ENCODE data around the gene MYB.

The MYB gene

DNA sequence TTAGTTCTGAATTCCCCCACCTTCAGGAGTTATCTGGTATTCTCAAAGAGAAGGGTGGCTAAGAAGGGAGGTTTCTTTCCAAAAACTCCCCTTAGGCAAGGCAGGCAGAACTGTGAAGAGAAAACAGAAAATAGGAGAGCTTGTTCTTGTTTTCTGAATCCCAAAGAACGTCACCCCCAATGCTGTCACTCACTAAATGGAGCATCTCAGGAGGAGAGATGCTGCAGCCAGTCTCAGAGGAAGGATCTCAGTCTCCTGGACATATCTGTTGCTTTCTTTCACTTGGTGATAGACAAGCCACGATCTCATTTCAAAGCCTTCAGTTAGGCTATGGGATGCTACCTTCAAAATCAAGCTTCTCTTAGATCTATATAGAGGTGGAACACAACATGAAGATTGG lies 16.1 kb upstream of the MYB start:
- no peak for DNase-seq

DNA sequence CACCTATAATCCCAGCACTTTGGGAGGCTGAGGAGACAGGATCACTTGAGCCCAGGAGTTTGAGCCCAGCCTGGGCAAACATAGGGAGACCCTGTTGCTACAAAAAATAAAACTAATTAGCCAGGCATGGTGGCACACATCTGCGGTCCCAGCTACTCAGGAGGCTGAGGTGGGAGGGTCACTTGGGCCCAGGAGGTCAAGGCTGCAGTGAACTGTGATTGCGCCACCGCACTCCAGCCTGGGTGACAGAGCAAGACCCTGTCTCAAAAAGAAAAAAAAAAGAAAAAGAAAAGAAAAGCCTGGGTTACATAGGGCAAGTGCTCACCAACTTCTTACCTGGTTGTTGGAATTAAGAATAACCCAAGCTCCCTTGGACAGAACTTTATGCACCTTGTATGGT lies 14.6 kb upstream of the MYB start:
- DNase-seq, result no peak

DNA sequence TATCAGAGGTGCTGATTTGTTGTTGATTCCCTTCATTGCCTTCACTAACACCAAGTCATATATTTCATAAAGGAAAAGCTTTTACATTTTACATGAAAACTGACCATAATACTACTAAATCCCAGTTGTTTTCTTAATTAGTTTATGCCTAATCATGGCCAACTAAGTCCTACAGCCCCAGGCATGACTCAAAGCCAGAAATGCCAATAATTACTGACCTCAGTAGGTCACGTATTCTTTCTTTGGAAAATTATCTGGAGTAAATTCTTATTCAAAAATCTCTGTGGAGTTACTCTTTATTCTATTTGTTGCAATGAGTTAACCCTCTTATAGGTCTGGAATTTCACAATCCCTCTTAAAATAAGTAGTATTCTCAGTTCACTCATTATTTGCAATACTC lies 13.5 kb upstream of the MYB start:
- DNase-seq, result no peak

DNA sequence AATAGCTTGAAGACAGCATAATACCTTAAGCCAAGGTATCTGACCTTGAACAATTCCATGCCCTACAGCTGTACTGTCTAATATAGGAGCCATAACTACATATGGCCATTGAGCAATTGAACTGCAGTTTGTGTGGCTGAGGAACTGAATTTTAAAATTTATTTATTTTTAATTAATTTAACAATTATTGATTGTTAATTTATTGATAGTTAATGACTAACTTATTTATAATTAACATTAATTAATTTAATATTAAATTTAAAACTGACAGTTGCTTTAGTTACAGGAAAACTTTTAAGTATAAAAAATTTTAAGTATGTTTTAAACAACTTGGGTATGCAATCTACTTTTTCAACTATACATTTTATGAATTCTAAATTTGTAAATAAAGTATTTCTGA lies 12.3 kb upstream of the MYB start:
- no peak for DNase-seq

DNA sequence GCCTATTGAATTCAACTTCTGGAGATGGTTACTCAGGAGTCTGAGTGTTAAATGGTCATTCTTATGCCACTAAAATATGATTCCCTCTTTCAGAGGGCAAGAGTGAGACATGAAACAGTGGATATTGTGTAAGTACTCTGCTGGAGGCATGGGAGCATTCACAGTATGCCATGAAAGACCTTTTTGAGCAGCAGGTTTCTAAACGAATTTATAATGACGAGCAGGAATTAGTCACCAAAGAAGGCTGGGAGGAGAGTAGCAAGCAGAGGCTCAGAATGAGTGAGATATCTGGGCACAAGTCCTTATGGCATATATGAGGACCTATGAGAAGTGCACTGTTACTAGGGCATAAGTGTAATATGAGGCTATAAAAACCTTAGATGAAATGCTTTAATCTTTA lies 10.9 kb upstream of the MYB start:
- no peak for DNase-seq

DNA sequence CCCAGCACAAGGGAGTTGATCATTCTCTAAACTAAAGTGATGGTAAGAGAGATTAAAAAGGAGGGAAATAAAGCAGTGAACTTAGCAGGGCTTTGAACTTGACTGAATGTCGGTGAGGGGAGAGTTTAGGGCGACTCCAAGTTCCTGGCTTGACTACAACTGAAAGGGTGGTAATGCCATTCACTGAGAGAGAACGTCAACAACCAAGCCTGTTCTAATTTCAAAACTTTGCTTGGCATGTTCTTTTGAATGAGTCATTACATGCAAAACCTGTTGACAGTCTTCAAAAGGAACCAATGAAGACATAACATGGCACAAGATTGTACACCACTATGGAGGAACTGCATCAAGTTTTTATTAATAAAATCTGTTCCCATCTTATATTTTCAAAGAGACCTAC lies 10.3 kb upstream of the MYB start:
- DNase-seq, result no peak

DNA sequence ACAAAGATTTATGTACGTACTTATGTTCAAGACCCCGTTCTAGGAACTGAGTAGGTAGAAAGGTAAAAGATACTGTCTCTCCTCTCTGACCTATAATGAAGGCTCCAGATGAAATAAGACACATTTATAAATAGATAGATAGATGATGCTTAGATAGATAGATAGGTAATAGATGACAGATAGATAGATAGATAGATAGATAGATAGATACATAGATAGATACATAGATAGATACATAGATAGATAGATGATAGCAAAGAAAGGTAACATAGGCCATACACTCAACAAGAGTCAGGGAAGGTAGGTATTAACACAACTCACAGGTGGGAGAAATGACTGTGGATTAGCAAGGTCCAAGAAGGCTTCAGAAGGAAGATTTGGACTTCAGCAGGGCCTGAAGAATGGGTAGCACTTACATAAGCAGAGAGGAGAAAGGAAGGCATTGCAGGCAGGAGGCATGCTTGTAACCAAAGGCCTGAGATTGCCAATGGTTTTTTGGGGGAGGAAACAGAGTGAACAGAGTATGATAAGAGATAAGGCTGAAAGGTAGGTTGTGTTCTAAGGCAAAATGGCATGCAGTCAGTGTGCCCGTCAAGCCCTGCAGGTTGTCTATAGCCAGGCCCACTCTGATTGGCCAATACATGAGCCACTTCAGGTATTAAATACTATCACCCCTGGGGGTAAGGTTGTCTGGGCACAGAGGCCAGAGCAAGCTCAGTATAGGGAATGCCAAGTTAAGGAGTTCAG lies 7.7 kb upstream of the MYB start:
- DNase-seq, result no peak

DNA sequence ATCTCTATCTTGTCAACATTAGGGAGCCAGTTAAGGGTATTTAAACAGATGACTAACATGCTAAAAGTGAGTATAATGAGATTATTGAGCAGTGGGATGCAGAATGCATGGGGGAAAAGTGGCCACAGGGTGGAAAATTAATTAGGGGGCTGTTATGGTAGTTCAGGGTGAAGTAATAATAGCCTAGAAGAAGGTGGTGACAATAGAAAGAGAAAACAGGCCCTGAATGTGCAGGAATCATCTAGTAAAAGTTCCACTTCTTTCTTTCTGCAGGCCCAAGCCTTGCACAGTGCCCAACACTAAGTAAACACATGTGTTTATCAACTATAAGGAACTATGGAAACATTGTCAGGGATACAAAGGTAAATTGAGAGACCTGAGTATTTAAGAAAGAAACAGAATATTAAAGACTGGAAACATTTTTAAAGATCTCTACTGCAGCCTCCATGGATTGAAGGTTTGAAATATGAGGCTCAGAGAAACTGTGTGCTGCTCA lies 7.1 kb upstream of the MYB start:
- DNase-seq, result no peak

DNA sequence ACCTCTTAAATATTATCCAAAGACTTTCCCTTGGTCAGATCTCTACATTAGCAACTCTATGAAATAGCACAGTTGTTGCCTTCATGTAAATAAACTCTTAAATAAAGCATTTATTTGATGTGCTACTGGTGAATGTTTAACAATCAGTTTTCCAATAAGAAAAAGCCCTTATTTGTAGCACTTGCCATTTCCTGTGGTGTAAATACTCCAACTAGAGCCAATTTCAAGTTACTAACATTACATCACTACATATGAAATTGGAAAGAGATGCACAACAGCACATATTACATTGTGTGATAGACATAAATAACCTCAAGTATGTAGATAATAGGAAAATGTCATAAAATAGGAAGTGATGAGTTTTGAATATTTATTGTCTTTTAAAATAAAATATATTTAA lies 5.0 kb upstream of the MYB start:
- no peak for DNase-seq

DNA sequence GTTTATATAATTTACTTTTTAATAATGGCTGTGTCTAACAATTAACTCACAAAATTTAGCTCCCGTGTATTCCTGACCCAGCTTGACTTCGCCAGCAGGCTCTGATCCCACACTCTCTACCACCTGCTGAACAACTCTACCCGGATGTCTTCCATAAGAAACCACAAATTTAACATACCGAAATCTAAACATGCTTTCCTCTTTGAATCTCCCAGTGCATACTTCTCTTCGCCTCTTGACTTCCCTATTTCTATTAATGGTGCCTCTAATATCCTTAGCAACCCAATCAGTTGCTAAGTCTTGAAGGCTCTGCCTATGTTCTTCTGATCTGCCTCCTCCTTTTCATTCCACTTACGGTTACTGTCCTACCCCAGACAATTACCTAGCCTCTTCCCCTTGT lies 4.6 kb upstream of the MYB start:
- no peak for DNase-seq

DNA sequence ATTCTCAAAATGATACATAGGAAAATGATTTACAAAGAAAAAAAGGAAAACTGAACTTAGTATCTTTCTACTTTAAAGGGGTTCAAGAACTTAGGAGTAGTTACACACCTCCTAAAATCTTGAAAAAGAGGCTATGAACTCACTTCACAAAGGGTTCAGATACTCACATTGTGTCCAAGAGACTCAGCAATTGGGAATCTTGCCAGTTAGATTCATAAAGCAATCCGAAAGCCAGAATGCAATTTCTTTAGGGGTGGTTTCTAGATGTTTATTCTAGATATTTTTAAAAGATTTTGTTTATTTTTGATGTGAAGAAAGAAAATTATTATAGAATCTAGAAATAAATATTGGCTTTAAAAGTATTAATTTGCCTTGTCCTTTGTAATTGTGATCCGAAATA lies 1.7 kb upstream of the MYB start:
- DNase-seq, result no peak

DNA sequence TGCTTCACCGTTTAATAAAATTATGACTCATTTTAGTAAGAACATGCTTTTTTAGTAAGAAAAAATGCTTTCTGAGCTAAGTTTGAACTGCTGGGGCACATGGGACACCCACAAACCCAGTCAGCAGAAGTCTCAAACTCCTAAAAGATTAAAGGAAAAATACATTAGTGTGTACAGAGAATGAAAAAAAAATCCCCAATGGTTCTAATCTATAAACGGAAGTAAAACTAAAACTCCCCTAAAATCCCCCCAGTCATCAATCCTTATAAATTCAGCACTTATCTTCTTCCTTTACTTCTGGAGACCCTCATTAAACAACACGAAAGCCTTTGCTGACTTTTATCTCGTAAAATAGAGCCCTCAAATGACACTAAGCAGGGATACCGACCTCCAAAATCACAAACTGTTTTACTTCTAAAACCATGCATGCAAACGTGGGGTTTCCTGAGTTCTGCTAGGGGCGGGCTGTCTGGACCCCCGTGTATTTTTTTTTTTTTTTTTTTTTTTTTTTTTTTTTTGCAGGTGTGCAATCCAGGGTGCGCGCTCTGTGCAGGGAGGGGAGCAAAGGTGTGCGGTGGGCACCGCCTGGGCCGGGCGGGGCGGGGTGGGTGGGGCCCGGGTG lies 1.1 kb upstream of the MYB start:
- DNase-seq, result no peak

DNA sequence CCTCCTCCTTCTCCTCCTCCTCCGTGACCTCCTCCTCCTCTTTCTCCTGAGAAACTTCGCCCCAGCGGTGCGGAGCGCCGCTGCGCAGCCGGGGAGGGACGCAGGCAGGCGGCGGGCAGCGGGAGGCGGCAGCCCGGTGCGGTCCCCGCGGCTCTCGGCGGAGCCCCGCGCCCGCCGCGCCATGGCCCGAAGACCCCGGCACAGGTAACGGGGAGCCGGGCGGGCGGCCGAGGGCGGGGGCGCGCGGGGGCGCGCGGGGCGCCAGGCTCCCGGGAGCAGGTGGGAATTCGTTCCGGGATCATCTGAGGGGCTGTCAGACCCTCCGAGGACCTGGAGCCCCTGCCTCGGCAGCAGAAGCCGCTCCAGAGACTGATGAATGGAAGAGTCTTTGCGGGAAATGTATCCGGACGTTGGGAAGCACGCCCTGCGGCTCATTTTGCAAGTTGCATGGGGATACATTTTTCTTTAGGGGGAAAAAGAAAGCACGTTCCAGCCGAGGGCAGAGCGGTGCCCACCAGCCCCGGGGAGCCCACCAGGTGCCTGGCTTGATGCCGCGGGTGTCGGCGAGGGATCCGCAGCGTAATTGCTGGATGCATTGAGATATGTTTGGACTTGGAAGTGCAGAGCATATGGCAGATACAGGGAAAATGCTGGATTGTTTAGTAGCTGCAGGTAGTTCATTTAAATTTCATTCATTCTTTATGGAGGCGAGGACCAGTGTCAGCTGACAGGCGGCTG lies 394 bp downstream of the MYB start:
- DNase-seq, result peak in 1 of 2 experiments; percentile 3

DNA sequence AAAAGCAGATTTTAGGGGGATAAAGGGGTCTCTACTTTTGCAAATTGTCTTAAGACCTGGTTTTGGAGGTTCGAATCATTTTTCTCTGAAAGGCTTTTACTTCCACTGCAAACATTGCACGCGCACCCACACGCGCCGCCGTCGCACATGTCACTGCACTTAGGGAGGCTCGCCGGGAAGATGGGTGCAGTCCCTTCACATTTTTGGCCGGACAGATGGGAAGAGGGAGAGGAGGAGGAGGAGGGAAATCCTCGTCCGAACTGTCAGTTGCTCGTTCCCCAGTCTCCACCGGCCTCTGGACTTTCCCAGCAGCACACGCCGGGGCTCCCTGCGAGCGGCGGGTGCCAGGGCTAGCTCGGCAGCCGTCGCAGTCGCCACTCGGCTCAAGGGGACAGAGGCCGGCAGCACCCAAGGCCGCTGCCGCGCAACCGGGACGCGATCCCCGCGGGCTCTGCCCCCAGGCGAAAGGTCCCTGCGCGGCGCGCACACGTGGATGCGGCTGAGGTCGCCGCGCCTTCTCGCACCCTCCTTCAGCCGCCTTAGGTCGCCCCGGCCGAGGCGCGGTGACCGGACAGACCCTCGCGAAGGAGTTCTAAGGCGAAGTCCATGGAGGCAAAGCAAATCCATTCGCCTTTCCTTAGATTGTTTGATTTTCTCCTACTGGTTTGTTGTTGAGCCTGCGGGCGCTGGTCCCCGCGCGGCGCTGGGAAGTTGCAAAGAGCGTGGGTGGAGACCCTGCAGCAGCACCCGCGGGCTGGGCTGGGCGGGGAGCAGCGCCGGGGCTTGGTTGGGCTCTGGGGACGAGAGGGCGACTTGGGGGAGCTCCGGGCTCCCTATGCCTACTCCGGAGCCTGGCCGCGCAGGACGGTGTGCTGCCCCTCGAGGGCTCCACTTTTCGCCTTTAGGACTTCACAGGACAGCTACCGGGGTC lies 1.2 kb downstream of the MYB start:
- DNase-seq, result peak; percentile 46 to 47

DNA sequence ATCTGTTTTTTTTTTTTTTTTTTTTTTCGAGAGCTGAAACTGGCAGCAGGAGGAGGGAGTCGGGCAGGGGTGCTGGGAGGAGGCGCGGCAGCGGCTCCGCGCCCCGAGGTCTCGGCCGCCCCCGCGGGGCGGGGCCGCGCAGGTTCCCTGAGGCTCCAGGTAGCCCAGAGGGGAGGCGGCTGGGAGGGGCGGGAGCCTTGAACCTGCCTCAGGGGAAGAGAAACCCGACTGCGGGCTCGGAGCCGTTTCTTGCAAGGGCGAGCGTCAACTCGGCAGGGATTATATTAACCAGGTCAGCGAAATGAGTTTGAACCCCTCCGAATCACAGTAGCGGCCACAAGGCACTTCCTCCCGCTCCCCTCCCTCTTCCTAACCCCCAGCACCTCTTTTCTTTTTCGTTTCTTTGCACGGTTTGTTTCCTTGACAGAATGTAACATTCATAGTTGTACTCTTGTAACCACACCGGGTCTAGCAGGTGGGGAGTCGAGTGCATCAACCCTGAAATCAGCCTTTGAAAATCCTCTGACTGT lies 2.0 kb downstream of the MYB start:
- peak in 1 of 2 experiments; percentile 32 for DNase-seq

DNA sequence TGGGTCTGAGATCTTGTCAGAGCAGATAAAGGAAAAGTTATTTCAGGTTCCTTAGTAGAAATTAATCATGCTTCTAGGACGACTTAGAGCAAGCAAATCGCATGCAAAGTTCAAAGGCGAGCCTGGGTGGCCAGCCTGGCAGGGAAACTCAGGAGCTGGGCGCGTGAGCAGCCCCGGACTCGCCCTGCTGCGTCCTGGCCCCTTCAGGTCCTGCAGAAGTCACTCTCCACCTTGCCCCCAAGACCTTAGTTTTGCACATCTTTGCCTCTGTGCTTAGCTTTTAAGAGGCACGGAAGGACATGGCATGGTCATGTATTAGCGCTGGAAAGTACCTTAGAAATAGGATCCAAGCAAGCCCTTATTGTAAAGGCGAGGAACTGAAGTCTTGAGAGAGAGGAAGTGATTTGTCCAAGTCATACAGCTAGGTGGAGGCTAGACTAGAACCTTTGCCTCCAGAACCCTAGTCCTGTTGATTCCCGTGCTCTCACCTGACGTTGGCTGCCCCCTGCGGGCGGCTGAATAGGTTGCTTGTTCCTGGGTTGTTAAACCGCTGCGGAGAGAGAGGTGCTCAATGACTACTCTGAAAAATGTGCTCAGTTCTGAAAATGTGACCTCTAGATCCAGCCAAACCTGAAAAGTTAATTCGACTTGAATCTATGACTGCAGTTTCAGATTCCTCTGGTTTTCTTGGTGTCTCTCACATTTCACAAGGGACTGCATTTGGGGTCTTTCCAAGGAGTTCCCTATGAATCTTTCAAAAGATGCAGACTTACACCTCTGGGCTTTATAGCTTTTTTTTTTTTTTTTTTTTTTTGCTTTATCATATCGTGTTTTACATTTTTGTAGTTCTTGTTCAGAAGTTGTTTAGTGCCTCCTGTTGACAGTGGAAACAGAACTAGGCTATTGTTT lies 2.7 kb downstream of the MYB start:
- peak; percentile 45 to 56 for DNase-seq

DNA sequence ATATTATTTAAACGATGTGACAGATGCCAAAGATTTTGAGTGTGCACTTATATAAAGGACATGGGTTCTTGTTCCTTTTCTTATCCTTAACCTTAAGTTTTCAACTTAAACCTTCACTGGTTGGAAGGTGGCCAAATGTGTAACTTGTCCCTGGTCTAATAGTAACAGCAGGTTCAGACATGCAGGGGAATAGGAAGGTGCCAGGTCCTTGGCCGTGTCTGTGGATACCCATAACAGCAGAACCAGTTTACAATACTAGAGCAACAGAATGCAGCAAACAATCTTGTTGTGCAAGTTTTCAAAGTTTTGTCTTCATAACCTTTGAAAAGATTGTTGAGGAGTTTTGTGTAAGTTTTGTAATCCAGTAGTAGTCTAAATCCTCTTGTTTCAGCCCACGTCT lies 4.4 kb downstream of the MYB start:
- DNase-seq, result no peak

DNA sequence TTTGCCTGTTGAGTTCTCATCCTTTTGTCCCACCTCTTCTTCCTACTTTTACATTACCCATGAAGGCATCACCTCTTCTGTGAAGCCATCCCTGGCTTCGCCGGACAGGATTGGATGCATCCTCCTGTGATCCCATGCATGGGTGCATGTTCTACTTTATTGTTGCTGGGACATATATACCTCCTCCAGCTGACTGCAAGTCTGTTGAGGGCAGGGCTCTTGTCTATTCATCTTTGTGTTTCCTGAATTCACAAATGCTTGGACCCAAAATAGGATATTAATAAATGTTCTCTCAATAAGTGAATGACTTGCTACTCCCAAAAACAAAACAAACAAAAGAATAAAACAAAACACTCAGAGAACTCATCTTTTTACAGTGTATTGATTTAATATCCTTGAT lies 5.1 kb downstream of the MYB start:
- no peak for DNase-seq

DNA sequence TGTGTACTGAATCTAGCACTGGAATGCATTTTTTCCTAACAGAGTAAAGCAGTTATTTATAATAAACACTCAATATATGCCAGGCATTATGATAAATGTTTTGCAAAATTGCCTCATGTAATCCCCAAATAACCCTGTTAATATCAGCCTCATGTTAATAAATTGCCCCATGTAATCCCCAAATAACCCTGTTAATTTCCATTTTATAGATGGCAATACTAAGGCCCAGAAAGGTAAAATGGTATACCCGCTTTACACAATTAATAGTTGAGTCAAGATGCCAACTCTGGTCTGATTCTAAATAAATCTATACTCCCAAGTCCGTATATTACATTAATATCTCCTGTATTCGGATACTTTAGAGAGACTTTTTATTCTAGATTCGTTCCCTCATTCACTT lies 6.3 kb downstream of the MYB start:
- DNase-seq, result no peak

DNA sequence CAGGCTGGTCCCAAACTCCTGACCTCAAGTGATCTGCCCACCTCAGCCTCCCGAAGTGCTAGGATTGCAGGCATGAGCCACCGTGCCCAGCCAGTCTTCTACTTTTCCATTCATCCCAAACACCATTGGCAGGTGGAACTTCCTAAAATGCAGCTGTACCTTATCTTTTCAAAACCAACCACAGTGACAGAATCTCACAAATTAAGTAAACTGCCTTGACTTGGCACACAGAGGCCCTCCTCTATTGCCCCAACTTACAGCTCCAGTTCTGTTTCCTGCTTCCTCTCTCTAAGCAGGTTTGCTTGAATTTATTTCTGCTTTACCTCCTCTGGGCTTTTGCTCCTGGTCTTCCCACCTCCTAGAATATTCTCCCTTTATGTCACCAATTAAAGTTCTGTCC lies 7.6 kb downstream of the MYB start:
- no peak for DNase-seq

DNA sequence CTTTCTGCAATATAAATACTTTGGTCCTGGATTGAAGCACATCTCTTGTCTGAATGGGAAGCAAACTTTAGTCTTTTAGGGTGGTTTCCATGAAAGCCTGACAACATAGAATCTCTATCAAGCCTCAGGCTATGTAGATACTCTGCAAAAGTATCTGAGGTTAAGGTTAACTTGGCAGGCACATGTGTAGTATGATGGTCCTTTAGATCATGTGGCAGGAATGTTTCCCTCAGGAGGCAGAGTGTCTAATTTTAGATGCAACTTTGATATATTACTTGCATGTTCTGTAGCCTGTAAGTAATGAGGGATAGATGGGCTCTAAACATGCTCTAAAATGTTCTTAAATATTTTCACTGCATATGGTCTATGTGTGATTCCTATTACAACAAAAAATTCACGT lies 8.2 kb downstream of the MYB start:
- no peak for DNase-seq
